ENCODE results near the gene SLC25A29.
A peak's percentile ranks its signal among the peaks of the same experiment; 100 is the strongest.
"Not testable (repeated sequence)": the region's sequence is repeated elsewhere in the genome, so short reads cannot be mapped to it uniquely, and the experiment has no call there.

SLC25A29 gene

DNA sequence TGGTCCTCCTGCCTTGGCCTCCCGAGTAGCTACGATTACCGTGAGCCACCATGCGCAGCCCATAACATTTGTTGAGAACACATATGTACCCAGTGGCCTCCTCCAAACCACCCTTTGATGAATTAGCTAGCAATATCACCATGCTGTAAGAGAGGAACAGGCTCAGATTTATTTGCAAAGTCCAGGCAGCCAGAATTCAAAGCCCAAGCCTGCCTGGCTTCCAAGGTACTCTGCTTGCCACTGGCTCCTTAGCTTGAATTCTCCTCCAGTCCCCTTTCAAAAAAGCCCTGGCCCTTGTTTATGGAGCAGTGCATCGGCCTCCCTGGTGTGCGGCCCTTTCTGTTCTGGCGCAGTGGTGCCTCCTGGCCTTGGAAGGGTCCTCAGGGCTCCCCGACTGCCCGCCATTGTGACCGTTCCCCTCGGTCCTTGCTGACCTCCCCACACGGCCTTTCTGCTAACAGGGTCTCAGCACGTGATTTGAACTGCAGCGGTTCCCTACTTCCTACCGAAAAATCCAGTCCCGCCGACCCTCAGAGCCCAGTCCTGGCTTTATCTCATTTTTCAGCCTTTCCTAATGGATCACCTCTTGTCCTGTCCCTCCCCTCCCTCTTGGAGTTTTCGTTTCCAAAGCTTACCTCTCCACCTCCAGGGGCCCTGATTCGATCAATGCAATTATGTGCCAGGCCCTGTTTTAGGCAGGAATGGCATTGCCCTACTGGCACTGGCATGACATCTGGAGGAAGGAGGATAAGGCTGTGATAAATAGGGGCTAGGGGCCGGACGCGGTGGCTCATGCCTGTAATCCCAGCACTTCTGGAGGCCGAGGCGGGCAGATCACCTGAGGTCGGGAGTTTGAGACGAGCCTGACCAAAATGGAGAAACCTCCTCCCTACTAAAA, 22.0 kb downstream of the SLC25A29 start:
- Histone ChIP-seq H3K9me3 (ENCODE audit: control insufficient read depth, low read length) (no peaks in the 10 kb centered on the region), H3K4me3 (ENCODE audit: extremely low read depth, insufficient read depth, low read length, poor library complexity, severe bottlenecking) (no peak overlapping the region), H3K4me1 (ENCODE audit: control insufficient read depth, insufficient read depth, low read length, poor library complexity, severe bottlenecking) (peaks cover 7% of the 10 kb centered on the region), H3K36me3 (ENCODE audit: control insufficient read depth, insufficient read depth, low read length) (peaks cover 15% of the 10 kb centered on the region), H3K27ac (ENCODE audit: low read depth, low read length, severe bottlenecking) (peak overlapping the region; percentile 45)
- 87 to 88% methylated on average over 16 to 21 of the region's 26 CpGs for WGBS, 2 experiments (ENCODE audit: insufficient coverage in 2 of 2)

DNA sequence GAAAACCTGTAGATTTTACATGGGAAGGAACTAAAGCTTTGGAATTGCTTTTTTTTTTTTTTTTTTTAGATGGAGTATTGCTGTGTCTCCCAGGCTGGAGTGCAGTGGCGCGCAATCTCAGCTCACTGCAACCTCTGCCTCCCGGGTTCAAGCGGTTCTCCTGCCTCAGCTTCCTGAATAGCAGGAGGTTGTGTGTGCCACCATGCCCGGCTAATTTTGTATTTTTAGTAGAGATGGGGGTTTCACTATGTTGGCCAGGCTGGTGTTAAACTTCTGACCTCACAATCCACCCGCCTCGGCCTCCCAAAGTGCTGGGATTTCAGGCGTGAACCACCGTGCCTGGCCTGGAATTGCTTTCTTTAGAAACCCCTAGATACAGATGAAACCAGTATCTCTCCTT, 22.8 kb downstream of the SLC25A29 start:
- H3K4me1 ChIP-seq (ENCODE audit: control insufficient read depth, insufficient read depth, low read length, poor library complexity, severe bottlenecking) = peaks cover 15% of the 10 kb centered on the region
- not testable (repeated sequence) for H3K27ac ChIP-seq (ENCODE audit: low read depth, low read length, severe bottlenecking); H3K9me3 ChIP-seq (ENCODE audit: control insufficient read depth, low read length); H3K4me3 ChIP-seq (ENCODE audit: extremely low read depth, insufficient read depth, low read length, poor library complexity, severe bottlenecking)
- peaks cover 22% of the 10 kb centered on the region for H3K36me3 ChIP-seq (ENCODE audit: control insufficient read depth, insufficient read depth, low read length)
- 95 to 99% methylated on average over 4 to 7 of the region's 9 CpGs for WGBS, 2 experiments (ENCODE audit: insufficient coverage in 2 of 2)

DNA sequence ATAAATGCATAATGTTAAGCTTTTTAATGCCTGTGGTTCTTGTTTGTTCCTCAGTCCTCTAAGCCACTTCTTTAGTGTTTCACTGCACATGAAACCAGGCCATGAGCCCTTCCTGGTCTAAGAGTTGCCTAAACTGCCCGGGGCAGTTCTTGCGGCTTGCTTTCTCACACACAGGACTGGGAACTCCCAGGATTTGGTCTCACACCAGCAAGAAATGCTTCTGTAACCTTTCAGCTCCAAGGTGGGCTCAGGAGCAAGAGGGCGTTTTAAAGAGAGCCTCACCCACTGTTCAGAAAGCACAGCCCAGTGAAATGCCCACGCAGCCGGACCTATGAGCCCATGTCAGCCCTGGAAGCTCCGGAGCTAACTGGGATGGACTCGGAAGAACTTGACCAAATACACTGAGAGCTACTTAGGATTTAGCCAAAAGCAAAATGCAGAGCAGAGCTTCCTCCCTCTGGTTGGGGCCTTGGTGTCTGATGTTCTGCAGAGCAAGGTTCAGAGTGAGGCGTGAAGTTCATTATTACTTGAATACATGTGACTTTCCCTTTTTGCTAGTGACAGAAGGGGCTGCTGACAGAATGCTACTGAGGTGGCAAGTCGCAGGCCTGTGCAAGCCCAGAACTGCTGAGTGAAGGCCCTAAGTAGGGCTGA, 23.4 kb downstream of the SLC25A29 start:
- Histone ChIP-seq H3K4me1 (ENCODE audit: control insufficient read depth, insufficient read depth, low read length, poor library complexity, severe bottlenecking) (peaks cover 19% of the 10 kb centered on the region), H3K4me3 (ENCODE audit: extremely low read depth, insufficient read depth, low read length, poor library complexity, severe bottlenecking) (no peak overlapping the region), H3K27ac (ENCODE audit: low read depth, low read length, severe bottlenecking) (peak overlapping the region; percentile 37), H3K9me3 (ENCODE audit: control insufficient read depth, low read length) (no peaks in the 10 kb centered on the region), H3K36me3 (ENCODE audit: control insufficient read depth, insufficient read depth, low read length) (peaks cover 25% of the 10 kb centered on the region)
- WGBS, 2 experiments (ENCODE audit: insufficient coverage in 2 of 2) = 98% methylated on average over 8 of the region's 9 CpGs

DNA sequence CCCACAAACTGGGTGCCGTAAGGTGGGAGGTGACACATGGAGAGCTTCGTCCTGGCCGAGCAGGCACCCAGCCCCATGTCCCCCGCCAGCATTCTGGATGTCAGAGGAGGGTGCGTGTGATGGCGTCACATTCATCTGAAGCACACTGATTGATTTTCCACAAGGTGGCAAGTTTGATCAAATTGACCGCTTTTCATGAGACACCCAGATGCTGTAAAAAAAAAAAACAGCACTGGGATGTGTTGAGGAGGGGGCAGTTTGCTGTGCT, 24.2 kb downstream of the SLC25A29 start:
- Histone ChIP-seq H3K9me3 (ENCODE audit: control insufficient read depth, low read length) (no peaks in the 10 kb centered on the region), H3K4me3 (ENCODE audit: extremely low read depth, insufficient read depth, low read length, poor library complexity, severe bottlenecking) (no peak overlapping the region), H3K4me1 (ENCODE audit: control insufficient read depth, insufficient read depth, low read length, poor library complexity, severe bottlenecking) (peaks cover 19% of the 10 kb centered on the region), H3K27ac (ENCODE audit: low read depth, low read length, severe bottlenecking) (no peak overlapping the region), H3K36me3 (ENCODE audit: control insufficient read depth, insufficient read depth, low read length) (peaks cover 31% of the 10 kb centered on the region)
- 97 to 99% methylated on average over 7 of the region's 7 CpGs for WGBS, 2 experiments (ENCODE audit: insufficient coverage in 2 of 2)

DNA sequence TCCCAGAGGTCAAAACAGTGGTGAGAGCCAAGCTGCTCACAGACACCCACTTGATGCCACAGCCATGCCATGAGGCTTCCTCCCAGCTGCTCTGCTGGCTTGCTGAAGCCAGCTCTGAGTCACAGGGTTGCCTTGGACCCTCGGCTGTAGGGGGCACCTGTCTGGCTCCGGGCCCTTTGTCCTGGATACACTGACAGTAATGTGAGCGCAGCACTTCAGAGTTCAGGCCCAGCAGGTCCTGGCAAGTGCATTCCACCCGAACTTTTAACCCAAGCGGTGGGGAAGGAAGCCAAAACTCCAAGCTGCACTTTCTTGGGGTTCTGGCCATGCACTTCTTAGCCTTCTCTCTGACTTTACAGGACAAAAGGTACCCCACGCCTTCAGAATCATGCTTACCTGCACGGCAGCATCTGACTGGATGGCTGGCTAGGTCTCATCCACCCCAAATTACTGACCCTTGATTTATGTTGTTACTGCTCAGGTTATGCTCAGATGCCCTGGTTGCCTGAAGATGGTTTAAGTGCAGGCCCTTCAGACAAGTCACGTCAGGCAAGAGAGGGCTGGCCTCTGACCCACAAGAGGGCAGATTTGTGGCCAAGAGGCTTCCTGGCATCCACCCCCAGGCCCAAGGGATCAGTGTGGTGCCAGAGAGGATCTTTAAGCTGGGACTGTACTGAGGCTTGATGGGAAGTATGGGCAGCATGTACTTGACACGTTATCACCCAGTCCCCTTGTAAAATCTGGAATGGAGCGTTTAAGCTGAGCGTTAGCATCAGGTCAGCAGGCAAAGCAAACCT, 24.8 kb downstream of the SLC25A29 start:
- WGBS, 2 experiments (ENCODE audit: insufficient coverage in 2 of 2) = 88 to 91% methylated on average over 10 to 11 of the region's 11 CpGs
- H3K36me3 ChIP-seq (ENCODE audit: control insufficient read depth, insufficient read depth, low read length) = peaks cover 34% of the 10 kb centered on the region
- no peak overlapping the region for H3K4me3 ChIP-seq (ENCODE audit: extremely low read depth, insufficient read depth, low read length, poor library complexity, severe bottlenecking)
- H3K27ac ChIP-seq (ENCODE audit: low read depth, low read length, severe bottlenecking) = no peak overlapping the region
- no peaks in the 10 kb centered on the region for H3K9me3 ChIP-seq (ENCODE audit: control insufficient read depth, low read length)
- peaks cover 19% of the 10 kb centered on the region for H3K4me1 ChIP-seq (ENCODE audit: control insufficient read depth, insufficient read depth, low read length, poor library complexity, severe bottlenecking)

DNA sequence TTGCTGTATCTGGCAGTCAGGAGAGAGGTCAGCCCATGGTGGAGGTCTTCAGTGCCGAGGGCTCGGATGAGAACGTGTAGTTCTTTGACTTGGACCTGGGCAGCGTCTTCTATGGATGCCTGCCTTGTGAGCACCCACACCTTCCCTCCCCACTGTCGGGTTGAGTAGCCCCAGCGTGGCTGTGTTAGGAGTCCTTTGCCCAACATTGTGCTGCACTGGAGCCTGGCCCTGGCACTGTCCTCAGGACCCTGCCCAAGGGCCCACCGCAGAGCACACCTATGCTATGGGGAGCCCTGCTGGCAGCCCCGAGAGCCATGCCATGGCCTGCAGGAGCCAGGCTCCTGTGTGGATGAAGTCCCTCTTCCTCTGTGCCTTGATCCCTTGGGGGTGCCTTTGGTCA, 26.7 kb downstream of the SLC25A29 start:
- no peak overlapping the region for H3K4me3 ChIP-seq (ENCODE audit: extremely low read depth, insufficient read depth, low read length, poor library complexity, severe bottlenecking)
- no peak overlapping the region for H3K27ac ChIP-seq (ENCODE audit: low read depth, low read length, severe bottlenecking)
- peaks cover 52% of the 10 kb centered on the region for H3K36me3 ChIP-seq (ENCODE audit: control insufficient read depth, insufficient read depth, low read length)
- no peaks in the 10 kb centered on the region for H3K9me3 ChIP-seq (ENCODE audit: control insufficient read depth, low read length)
- peaks cover 25% of the 10 kb centered on the region for H3K4me1 ChIP-seq (ENCODE audit: control insufficient read depth, insufficient read depth, low read length, poor library complexity, severe bottlenecking)
- 92 to 96% methylated on average over 8 of the region's 8 CpGs for WGBS, 2 experiments (ENCODE audit: insufficient coverage in 2 of 2)

DNA sequence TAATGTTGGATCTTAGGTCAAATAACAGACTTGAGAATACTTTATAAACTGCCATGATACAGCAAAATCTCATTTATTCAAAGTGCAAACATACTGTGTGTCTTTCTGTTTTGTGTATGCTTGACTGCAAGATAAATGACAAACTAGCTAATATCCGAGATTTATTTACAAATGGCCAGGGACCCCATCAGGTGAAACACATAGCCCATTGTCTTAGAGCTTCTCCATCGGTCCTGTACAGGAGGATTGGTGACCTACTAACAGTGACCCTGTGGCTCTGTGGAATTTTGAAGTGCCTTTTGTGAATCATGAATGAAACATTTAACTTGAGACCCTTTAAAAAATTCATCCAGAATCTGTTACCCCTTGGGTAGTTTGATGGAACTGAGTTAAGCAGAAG, 27.1 kb downstream of the SLC25A29 start:
- WGBS, 2 experiments (ENCODE audit: insufficient coverage in 2 of 2) = 100% methylated on average over 1 of the region's 2 CpGs; no CpG with 5 or more reads in 1 of the 2 experiments
- peaks cover 56% of the 10 kb centered on the region for H3K36me3 ChIP-seq (ENCODE audit: control insufficient read depth, insufficient read depth, low read length)
- H3K4me3 ChIP-seq (ENCODE audit: extremely low read depth, insufficient read depth, low read length, poor library complexity, severe bottlenecking) = no peak overlapping the region

DNA sequence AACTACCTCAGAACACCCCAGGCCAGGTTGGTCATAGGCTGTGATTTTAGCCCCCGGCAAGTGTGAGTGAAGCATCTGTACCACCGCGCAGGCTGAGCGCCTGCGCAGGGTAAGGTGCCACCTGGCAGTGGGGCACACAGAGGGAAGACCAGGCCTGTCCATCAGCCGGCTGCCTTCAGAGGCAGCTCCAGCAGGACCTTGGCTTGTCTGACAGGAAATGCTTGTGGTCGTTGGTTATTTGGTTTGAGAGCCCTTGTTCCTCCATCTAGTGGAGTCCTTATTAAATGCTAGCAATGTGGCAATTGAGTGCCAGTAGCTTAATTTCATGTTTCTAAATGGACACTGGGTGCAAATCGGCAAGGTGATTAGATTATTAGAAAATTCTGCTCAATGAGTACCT, 27.5 kb downstream of the SLC25A29 start:
- H3K4me1 ChIP-seq (ENCODE audit: control insufficient read depth, insufficient read depth, low read length, poor library complexity, severe bottlenecking) = peaks cover 25% of the 10 kb centered on the region
- no peak overlapping the region for H3K27ac ChIP-seq (ENCODE audit: low read depth, low read length, severe bottlenecking)
- H3K4me3 ChIP-seq (ENCODE audit: extremely low read depth, insufficient read depth, low read length, poor library complexity, severe bottlenecking) = no peak overlapping the region
- WGBS, 2 experiments (ENCODE audit: insufficient coverage in 2 of 2) = 87 to 91% methylated on average over 7 of the region's 8 CpGs
- no peaks in the 10 kb centered on the region for H3K9me3 ChIP-seq (ENCODE audit: control insufficient read depth, low read length)
- H3K36me3 ChIP-seq (ENCODE audit: control insufficient read depth, insufficient read depth, low read length) = peaks cover 60% of the 10 kb centered on the region

More for the DNA sequence above, 27.1 kb downstream of the SLC25A29 start:
- Histone ChIP-seq H3K4me1 (ENCODE audit: control insufficient read depth, insufficient read depth, low read length, poor library complexity, severe bottlenecking) (peaks cover 25% of the 10 kb centered on the region), H3K9me3 (ENCODE audit: control insufficient read depth, low read length) (no peaks in the 10 kb centered on the region), H3K27ac (ENCODE audit: low read depth, low read length, severe bottlenecking) (no peak overlapping the region)

DNA sequence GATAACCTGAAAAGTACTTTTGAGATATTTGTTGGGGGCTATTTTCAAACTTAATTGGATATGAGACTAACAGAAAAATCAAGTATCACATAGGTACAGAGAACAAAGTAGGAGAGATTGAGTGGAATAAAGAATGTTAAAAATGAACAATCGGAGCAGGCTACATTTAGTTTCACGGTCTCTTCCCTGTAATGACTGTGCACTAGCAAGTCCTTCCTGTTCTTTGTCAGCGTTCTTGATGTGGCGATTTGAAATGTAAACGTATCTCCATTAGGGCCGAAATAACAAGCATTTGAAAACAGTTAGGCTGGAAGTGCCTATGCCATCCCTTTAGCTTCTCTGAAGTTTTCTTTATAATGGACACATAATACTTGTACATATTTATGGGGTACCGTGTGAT, 31.0 kb downstream of the SLC25A29 start:
- H3K36me3 ChIP-seq (ENCODE audit: control insufficient read depth, insufficient read depth, low read length) = peaks cover 74% of the 10 kb centered on the region
- no peak overlapping the region for H3K4me3 ChIP-seq (ENCODE audit: extremely low read depth, insufficient read depth, low read length, poor library complexity, severe bottlenecking)
- H3K4me1 ChIP-seq (ENCODE audit: control insufficient read depth, insufficient read depth, low read length, poor library complexity, severe bottlenecking) = peaks cover 25% of the 10 kb centered on the region
- 78 to 82% methylated on average over 4 to 6 of the region's 7 CpGs for WGBS, 2 experiments (ENCODE audit: insufficient coverage in 2 of 2)
- peak overlapping the region; percentile 41 for H3K27ac ChIP-seq (ENCODE audit: low read depth, low read length, severe bottlenecking)
- no peaks in the 10 kb centered on the region for H3K9me3 ChIP-seq (ENCODE audit: control insufficient read depth, low read length)

DNA sequence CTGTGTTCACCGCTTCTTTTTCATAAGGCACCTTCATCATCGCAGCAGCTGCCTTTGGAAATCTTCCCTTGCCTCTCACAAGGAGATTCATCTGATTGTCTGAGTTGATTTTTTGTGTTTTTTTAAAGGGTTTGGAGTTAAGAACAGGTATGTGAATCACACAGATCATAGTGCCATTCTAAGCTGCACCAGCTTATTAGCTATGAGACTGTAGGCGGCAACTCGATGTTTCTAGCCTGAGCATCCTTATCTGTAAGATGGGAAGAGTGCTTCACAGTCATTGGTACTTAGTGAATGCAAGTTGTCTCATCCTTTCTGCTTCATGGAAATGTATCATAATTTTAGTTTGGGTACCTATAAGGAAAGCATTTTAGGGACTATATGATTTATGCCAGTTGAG, 32.0 kb downstream of the SLC25A29 start:
- Histone ChIP-seq H3K27ac (ENCODE audit: low read depth, low read length, severe bottlenecking) (no peak overlapping the region), H3K4me1 (ENCODE audit: control insufficient read depth, insufficient read depth, low read length, poor library complexity, severe bottlenecking) (peaks cover 22% of the 10 kb centered on the region), H3K4me3 (ENCODE audit: extremely low read depth, insufficient read depth, low read length, poor library complexity, severe bottlenecking) (no peak overlapping the region), H3K36me3 (ENCODE audit: control insufficient read depth, insufficient read depth, low read length) (peaks cover 72% of the 10 kb centered on the region), H3K9me3 (ENCODE audit: control insufficient read depth, low read length) (no peaks in the 10 kb centered on the region)
- WGBS, 2 experiments (ENCODE audit: insufficient coverage in 2 of 2) = 96 to 100% methylated on average over 2 to 3 of the region's 4 CpGs

Measured in mesodermal cell (in vitro differentiated cells).